Stomach (tissue), 4 donors: Measurements from ENCODE around the gene DOCK9.

Experiments used
- POLR2A ChIP-seq, 4 donors: fragments of 450-650 bp; IDR thresholded peaks; one replicate each; pipeline ENCODE4 v1.6.1; 2016; ENCODE audit warnings: antibody characterized with exemption in 4 of 4, control low read depth in 2 of 4, mild to moderate bottlenecking in 1 of 4, moderate library complexity in 1 of 4
- TF ChIP-seq, protein P1 (sequence below), 7 experiments: fragments of 450-650 bp in 4 of 7; fragments of 200-600 bp in 3 of 7; sonication (generic) in 3 of 7; IDR thresholded peaks; one replicate each; pipeline ENCODE4 v1.5.1; 2016 to 2019; ENCODE audit warnings: antibody characterized with exemption in 7 of 7, control low read depth in 2 of 7, mild to moderate bottlenecking in 1 of 7

DNA sequence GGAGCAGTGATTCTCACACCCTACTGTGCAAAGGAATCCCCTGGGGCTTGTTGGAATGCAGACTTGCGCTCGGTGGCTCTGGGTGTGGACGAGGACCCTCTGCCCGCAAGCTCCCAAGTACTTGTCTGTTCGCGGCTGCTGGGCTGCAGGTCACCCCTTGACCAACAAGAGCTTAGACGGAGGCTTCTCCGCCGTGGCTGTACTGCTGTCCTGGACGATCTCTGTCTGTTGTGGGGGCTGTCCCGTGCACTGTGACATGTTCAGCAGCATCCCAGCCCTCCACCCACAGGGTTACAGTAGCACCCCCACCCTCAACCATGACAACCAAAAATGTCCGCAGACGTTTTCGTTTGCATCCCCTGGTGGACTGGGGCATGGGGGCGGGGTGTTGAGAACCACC lies 202.5 kb downstream of the DOCK9 start:
- TF ChIP-seq, protein P1, sequence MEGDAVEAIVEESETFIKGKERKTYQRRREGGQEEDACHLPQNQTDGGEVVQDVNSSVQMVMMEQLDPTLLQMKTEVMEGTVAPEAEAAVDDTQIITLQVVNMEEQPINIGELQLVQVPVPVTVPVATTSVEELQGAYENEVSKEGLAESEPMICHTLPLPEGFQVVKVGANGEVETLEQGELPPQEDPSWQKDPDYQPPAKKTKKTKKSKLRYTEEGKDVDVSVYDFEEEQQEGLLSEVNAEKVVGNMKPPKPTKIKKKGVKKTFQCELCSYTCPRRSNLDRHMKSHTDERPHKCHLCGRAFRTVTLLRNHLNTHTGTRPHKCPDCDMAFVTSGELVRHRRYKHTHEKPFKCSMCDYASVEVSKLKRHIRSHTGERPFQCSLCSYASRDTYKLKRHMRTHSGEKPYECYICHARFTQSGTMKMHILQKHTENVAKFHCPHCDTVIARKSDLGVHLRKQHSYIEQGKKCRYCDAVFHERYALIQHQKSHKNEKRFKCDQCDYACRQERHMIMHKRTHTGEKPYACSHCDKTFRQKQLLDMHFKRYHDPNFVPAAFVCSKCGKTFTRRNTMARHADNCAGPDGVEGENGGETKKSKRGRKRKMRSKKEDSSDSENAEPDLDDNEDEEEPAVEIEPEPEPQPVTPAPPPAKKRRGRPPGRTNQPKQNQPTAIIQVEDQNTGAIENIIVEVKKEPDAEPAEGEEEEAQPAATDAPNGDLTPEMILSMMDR (IDR thresholded peaks at IDR 0.05), result no peak
- TF ChIP-seq POLR2A (IDR thresholded peaks at IDR 0.05), result no peak
